Fibroblast of villous mesenchyme (primary cell): ENCODE data around the gene TRIM6. TPM values are rescaled to one million over a fixed set of nuclear protein-coding genes. Genes with fewer than 3 reads are reported as not detected.
"Not testable (repeated sequence)": the region's sequence is repeated elsewhere in the genome, so short reads cannot be mapped to it uniquely, and the experiment has no call there.

ENCODE experiments used
- DNase-seq: peaks from one replicate; pipeline ENCODE4 v3.0.0-alpha.2; 2010; ENCODE audit warnings: low read depth
- H3K4me3 ChIP-seq: 2 replicates; pipeline ENCODE4 v1.5.1; 2011; ENCODE audit warnings: low read depth, mild to moderate bottlenecking, low read length
- total RNA-seq: library from RNA; depleted of rRNA; stranded (reverse); fragments of >200 nt; gene quantifications from 2 replicates; pipeline ENCODE4 v1.2.3, GENCODE V29; 2012
- TF ChIP-seq, protein P1 (sequence below): IDR thresholded peaks from 2 replicates; pipeline ENCODE4 v1.5.1; 2012; ENCODE audit warnings: low read depth, mild to moderate bottlenecking, low read length; ENCODE audit not compliant: insufficient read depth

The TRIM6 gene
- total RNA-seq, 1 donor = 6.5 TPM

DNA sequence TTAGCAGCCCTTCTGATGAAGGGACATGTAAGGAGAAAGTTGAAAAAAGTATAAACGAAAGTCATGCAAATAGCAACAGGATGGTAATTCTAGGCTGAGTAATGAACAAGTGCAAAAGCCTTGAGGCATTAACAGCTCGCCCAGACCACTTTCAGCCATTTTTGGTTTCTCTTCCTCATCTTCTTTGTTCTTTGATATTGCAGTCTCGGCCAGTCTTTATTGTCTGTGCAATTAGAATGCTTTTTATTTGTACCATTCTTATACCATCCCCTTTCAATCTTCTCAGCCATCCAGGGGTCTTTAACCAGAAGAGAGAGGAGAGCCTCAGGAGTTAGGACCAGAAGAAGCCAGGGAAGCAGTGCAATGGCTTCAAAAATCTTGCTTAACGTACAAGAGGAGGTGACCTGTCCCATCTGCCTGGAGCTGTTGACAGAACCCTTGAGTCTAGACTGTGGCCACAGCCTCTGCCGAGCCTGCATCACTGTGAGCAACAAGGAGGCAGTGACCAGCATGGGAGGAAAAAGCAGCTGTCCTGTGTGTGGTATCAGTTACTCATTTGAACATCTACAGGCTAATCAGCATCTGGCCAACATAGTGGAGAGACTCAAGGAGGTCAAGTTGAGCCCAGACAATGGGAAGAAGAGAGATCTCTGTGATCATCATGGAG, 35.7 kb downstream of the TRIM6 start:
- H3K4me3 ChIP-seq = no peak overlapping the region
- TF ChIP-seq, protein P1, sequence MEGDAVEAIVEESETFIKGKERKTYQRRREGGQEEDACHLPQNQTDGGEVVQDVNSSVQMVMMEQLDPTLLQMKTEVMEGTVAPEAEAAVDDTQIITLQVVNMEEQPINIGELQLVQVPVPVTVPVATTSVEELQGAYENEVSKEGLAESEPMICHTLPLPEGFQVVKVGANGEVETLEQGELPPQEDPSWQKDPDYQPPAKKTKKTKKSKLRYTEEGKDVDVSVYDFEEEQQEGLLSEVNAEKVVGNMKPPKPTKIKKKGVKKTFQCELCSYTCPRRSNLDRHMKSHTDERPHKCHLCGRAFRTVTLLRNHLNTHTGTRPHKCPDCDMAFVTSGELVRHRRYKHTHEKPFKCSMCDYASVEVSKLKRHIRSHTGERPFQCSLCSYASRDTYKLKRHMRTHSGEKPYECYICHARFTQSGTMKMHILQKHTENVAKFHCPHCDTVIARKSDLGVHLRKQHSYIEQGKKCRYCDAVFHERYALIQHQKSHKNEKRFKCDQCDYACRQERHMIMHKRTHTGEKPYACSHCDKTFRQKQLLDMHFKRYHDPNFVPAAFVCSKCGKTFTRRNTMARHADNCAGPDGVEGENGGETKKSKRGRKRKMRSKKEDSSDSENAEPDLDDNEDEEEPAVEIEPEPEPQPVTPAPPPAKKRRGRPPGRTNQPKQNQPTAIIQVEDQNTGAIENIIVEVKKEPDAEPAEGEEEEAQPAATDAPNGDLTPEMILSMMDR = no peak
- no peak for DNase-seq

DNA sequence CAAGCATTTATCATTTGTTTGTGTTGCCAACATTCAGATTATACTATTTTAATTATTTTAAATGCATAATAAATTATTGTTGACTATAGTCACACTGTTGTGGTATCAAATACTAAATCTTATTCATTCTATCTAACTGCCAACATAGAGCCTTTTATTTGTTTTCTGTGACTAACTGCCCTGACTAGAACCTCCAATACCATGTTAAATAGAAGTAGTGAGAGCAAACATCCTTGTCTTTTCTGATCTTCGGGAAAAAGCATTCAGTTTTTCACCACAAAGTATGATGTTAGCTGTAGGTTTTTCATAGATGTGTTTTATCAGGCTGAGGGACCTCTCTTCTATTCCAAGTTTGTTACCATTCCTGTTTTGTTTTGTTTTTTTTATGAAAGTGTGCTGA, 43.5 kb downstream of the TRIM6 start:
- TF ChIP-seq, protein P1 = no peak
- no peak for DNase-seq
- H3K4me3 ChIP-seq = no peak overlapping the region

DNA sequence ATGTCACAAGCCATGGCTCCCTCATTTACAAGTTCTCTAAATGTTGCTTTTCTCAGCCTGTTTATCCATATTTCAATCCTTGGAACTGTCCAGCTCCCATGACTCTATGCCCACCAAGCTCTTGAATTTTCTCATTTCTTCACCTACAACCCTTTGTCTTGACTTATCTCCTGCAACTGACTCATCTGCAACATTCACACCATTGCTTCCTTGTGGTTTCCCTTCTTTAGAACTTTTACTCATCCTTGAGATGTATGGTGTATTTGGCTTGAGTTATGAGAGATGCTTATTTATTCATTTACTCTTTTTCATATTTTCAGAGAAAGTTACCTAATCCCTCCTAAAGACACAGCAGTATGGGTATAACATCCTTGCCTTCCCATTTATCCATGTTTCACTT, 47.1 kb downstream of the TRIM6 start:
- no peak overlapping the region for H3K4me3 ChIP-seq
- DNase-seq = no peak
- TF ChIP-seq, protein P1 = no peak

DNA sequence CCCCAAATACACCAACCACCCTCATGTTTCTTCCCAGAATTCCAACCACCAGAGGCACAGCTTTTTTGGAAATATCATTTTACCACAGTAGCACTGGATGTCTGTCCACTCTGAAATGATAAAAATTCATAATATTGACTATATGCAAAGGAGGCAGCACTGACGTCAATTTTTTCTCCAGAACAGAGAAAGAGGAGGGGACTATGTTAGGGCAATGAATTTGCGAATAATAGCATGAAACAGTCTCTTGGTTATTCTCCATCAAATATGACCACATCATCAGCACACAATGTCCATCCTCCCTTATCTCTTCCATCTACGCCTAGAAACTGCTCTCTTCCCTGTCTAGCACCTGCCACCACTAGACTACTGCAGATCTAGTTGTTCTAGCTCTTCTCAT, 49.7 kb downstream of the TRIM6 start:
- TF ChIP-seq, protein P1 = no peak
- DNase-seq = no peak

DNA sequence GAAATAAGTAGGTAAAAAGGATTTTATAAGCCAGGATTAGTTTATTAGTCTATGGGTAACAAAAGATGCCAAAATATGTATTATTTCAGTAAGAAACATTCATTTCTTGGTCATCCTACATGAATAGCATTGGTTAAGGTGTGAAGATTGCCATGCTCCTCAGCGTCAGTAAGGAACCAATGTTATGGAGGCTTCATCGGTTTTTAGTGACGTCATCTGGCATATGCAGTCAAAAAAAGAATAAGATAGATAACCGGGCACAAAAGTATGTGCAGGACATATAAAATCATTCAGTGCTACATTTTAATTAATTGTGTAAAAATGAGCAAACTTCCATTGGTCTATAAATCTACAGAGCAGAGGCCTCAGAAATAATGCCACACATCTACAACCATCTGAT, 59.0 kb downstream of the TRIM6 start:
- TF ChIP-seq, protein P1 = no peak
- no peak for DNase-seq

More for the DNA sequence above, 49.7 kb downstream of the TRIM6 start:
- H3K4me3 ChIP-seq = no peak overlapping the region

DNA sequence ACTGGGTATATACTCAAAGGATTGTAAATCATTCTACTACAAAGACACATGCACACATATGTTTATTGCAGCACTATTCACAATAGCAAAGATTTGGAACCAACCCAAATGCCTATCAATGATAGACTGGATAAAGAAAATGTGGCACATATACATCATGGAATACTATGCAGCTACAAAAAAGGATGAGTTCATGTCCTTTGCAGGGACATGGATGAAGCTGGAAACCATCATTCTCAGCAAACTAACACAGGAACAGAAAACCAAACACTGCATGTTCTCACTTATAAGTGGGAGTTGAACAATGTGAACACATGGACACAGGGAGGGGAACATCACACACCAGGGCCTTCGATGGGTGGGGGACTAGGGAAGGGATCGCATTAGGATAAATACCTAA, 60.5 kb downstream of the TRIM6 start:
- DNase-seq, H3K4me3 ChIP-seq: not testable (repeated sequence)

More for the DNA sequence above, 59.0 kb downstream of the TRIM6 start:
- H3K4me3 ChIP-seq = no peak overlapping the region

DNA sequence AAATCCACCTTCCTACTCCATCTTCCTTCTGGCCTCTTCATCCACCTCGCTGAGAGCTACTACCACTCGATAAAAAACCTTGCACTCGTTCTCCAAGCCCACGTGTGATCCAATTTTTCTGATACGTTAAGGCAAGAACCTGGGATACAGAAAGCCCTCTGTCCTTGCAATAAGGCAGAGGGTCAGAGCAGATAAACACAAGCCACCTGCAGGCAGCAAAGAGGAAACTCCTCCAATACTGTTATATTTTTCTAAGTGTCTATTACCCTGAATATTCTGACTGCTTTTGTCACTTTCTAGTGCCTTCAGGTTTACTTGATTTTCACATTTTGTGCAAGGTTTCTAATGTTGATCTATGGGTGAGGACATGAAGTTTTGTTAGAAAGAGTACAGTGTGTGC, 61.9 kb downstream of the TRIM6 start:
- no peak overlapping the region for H3K4me3 ChIP-seq
- TF ChIP-seq, protein P1 = no peak

More for the DNA sequence above, 61.9 kb downstream of the TRIM6 start:
- DNase-seq = no peak

Other genes starting within 250 kb of the TRIM6 start
- not detected in 2 replicates for gene OR51B6, start 245.1 kb upstream of the TRIM6 start, total RNA-seq
- under 0.01 TPM in 1 of 2 replicates, not detected in the other for gene OR51M1, start 212.8 kb upstream of the TRIM6 start, total RNA-seq
- not detected in 2 replicates for gene OR51Q1, start 174.5 kb upstream of the TRIM6 start, total RNA-seq
- gene OR51I1, start 155.1 kb upstream of the TRIM6 start, total RNA-seq = under 0.01 TPM in 1 of 2 replicates, not detected in the other
- gene OR51I2, start 147.3 kb upstream of the TRIM6 start, total RNA-seq = not detected in 2 replicates
- not detected in 2 replicates for gene OR52D1, start 108.0 kb upstream of the TRIM6 start, total RNA-seq
- 0.43 TPM in 1 of 2 replicates, not detected in the other for gene UBQLN3, start 86.7 kb upstream of the TRIM6 start, total RNA-seq
- gene UBQLNL, start 79.9 kb upstream of the TRIM6 start, total RNA-seq = under 0.01 TPM in 2 replicates
- 0.32 and 0.86 TPM in 2 replicates for gene OR52H1, start 48.1 kb upstream of the TRIM6 start, total RNA-seq
- not detected in 2 replicates for gene OR52B6, start 15.8 kb upstream of the TRIM6 start, total RNA-seq
- 7.1 and 10.4 TPM in 2 replicates for gene TRIM34, start 28.4 kb downstream of the TRIM6 start, total RNA-seq
- 31.2 and 65.2 TPM in 2 replicates for gene TRIM5, start 88.4 kb downstream of the TRIM6 start, total RNA-seq
- gene TRIM22, start 93.2 kb downstream of the TRIM6 start, total RNA-seq = 70.9 and 104 TPM in 2 replicates
- not detected in 2 replicates for gene OR56B1, start 139.8 kb downstream of the TRIM6 start, total RNA-seq
- gene OR52N4, start 157.6 kb downstream of the TRIM6 start, total RNA-seq = not detected in 2 replicates
- gene OR52N5, start 186.7 kb downstream of the TRIM6 start, total RNA-seq = under 0.01 TPM in 1 of 2 replicates, not detected in the other
- gene OR52N1, start 194.6 kb downstream of the TRIM6 start, total RNA-seq = under 0.01 TPM in 1 of 2 replicates, not detected in the other
- not detected in 2 replicates for gene OR52N2, start 212.3 kb downstream of the TRIM6 start, total RNA-seq
- gene OR52E6, start 245.3 kb downstream of the TRIM6 start, total RNA-seq = 0.43 TPM in 1 of 2 replicates, not detected in the other